BJ (cell line): ENCODE results near the gene RYR3. TPM values are rescaled to one million over a fixed set of nuclear protein-coding genes. Genes with fewer than 3 reads are reported as not detected.

Experiments
- CTCF ChIA-PET: fragments of 350-600 bp; formaldehyde crosslinking; extraction: SDS; loops from one replicate; lab custom pipeline; 2021; ENCODE audit warnings: antibody characterized with exemption, inconsistent platforms; lab: Yijun Ruan, JAX
- POLR2A ChIA-PET: fragments of 300-600 bp; sonication (Branson Sonifier 250); formaldehyde crosslinking; extraction: SDS; loops from one replicate; lab custom pipeline; 2021; ENCODE audit warnings: antibody characterized with exemption; lab: Charles Lee
- DNase-seq: peaks from one replicate; pipeline ENCODE4 v3.0.0-alpha.2; 2011; ENCODE audit warnings: low read depth
- H3K27me3 ChIP-seq: 2 replicates; pipeline ENCODE4 v1.6.0; 2011; ENCODE audit warnings: low read length; ENCODE audit not compliant: control insufficient read depth, insufficient read depth
- H3K36me3 ChIP-seq: 2 replicates; pipeline ENCODE4 v1.5.1; 2011; ENCODE audit warnings: low read length; ENCODE audit not compliant: control insufficient read depth, insufficient read depth
- H3K4me3 ChIP-seq: 2 replicates; pipeline ENCODE4 v1.5.1; 2011; ENCODE audit warnings: low read depth, mild to moderate bottlenecking, control low read depth, low read length
- polyA plus RNA-seq: library from polyadenylated mRNA; depleted of rRNA; stranded (reverse); fragments of >200 nt; gene quantifications from 2 replicates; pipeline ENCODE4 v1.2.3, GENCODE V29; 2011
- TF ChIP-seq, protein P1 (sequence below): IDR thresholded peaks from 2 replicates; pipeline ENCODE4 v1.5.1; 2011; ENCODE audit warnings: low read depth, mild to moderate bottlenecking, control low read depth, inconsistent platforms, low read length, moderate library complexity; ENCODE audit not compliant: insufficient read depth

Gene RYR3
- polyA plus RNA-seq, 1 experiment: not detected

GRCh38 chr15:33442449-33442848 lies 131.7 kb downstream of the RYR3 start:
- CTCF ChIA-PET: no interaction called here
- TF ChIP-seq, protein P1, sequence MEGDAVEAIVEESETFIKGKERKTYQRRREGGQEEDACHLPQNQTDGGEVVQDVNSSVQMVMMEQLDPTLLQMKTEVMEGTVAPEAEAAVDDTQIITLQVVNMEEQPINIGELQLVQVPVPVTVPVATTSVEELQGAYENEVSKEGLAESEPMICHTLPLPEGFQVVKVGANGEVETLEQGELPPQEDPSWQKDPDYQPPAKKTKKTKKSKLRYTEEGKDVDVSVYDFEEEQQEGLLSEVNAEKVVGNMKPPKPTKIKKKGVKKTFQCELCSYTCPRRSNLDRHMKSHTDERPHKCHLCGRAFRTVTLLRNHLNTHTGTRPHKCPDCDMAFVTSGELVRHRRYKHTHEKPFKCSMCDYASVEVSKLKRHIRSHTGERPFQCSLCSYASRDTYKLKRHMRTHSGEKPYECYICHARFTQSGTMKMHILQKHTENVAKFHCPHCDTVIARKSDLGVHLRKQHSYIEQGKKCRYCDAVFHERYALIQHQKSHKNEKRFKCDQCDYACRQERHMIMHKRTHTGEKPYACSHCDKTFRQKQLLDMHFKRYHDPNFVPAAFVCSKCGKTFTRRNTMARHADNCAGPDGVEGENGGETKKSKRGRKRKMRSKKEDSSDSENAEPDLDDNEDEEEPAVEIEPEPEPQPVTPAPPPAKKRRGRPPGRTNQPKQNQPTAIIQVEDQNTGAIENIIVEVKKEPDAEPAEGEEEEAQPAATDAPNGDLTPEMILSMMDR: no peak
- DNase-seq: no peak
- POLR2A ChIA-PET: no interaction called here
- H3K27me3 ChIP-seq: no peaks in the 10 kb centered on the region
- H3K4me3 ChIP-seq: no peak overlapping the region
- H3K36me3 ChIP-seq: no peaks in the 10 kb centered on the region

DNA sequence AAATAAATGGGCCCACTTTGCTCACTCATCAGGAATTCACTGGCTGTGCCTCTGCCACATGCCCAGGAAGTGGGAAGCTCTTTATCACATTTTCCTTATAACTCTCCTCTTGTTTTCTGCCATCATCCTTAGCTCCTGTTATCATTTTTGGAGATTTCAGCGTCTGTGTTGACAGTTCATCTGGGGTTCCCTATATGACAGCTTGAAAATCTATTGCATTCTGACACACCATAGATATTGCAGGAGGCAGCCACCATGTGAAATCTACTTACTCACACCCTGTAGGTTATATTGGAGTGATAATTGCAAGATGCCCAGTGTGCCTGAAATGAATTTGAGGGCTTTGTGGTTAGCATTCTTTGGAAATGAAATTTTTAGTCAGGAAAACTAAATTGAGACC lies 132.9 kb downstream of the RYR3 start:
- ChIA-PET POLR2A (no interaction called here), CTCF (no interaction called here)
- TF ChIP-seq, protein P1: no peak
- Histone ChIP-seq H3K27me3 (no peaks in the 10 kb centered on the region), H3K4me3 (no peak overlapping the region), H3K36me3 (no peaks in the 10 kb centered on the region)
- DNase-seq: no peak

DNA sequence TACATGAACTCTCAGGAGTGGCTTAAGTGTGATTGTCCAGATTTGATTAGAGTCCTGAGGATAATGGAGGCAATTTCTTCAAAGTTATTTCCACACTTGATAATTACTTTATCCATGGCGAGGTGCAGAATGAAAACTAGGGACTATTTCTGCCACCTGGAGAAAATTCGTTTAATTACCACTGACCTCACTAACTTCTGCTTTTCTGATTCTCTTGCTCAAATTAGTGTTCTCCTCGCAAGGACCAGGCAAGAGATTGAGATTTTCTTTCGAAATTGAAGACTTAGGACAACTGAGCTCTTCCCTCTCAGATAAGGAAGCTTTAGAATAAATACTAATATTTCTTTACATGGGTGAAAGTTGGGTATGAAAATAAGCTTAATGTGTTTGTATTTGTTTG lies 135.2 kb downstream of the RYR3 start:
- no peak for DNase-seq
- TF ChIP-seq, protein P1: no peak
- CTCF ChIA-PET: no interaction called here
- H3K27me3 ChIP-seq: no peaks in the 10 kb centered on the region
- H3K4me3 ChIP-seq: no peak overlapping the region
- H3K36me3 ChIP-seq: no peaks in the 10 kb centered on the region
- POLR2A ChIA-PET: no interaction called here

- TF ChIP-seq, protein P1: no peak
- Histone ChIP-seq H3K27me3 (no peaks in the 10 kb centered on the region), H3K36me3 (no peaks in the 10 kb centered on the region), H3K4me3 (no peak overlapping the region)
- ChIA-PET CTCF (no interaction called here), POLR2A (no interaction called here)
- no peak for DNase-seq
Observed at GRCh38 chr15:33448151-33448550, 137.4 kb downstream of the RYR3 start.

DNA sequence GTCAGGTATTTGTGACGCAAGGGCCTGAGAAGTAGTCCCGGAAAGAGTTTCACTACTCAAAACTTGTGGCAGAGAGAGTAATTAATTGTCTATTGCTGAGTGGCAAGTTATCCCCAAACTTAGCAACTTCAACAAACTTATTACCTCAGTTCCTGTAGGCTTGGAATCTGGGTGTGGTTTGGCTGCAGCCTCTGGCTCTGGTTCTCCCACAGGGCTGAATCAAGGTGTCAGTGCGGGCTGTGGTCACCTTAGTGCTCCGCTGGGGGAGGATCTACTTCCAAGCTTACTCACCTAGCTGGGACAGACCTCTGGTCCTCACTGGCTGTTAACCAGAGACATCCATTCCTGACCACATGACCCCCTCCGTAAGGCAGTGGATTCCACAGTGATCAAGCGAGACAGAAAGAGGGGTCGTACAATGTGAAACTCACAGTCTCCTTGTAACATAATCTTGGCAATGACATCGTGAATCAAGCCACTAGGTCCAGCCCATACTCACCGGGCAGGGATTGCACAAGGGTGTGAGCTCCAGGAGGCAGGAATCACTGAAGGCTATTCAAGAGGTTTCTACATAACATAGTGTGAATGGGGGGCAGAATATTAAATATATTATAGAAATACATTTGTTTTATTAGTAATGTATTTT lies 138.3 kb downstream of the RYR3 start:
- TF ChIP-seq, protein P1: no peak
- H3K27me3 ChIP-seq: no peaks in the 10 kb centered on the region
- DNase-seq: no peak
- ChIA-PET POLR2A (no interaction called here), CTCF (no interaction called here)
- H3K36me3 ChIP-seq: no peaks in the 10 kb centered on the region
- H3K4me3 ChIP-seq: no peak overlapping the region
